ENCODE data around the gene DESI2.
"Not testable (repeated sequence)": the region's sequence is repeated elsewhere in the genome, so short reads cannot be mapped to it uniquely, and the experiment has no call there.

Gene DESI2

GRCh38 chr1:244675167-244675566 is 22.2 kb downstream of the DESI2 start:
- no peak for TF ChIP-seq CTCF (IDR thresholded peaks at IDR 0.05; ENCODE audit: insufficient read depth, low read depth, low read length, missing control alignments)
- no peak for DNase-seq (ENCODE audit: low read depth)
- no peak overlapping the region for H3K4me3 ChIP-seq (ENCODE audit: low read depth, low read length)

- no peak for TF ChIP-seq CTCF (IDR thresholded peaks at IDR 0.05; ENCODE audit: insufficient read depth, low read depth, low read length, missing control alignments)
Measured at GRCh38 chr1:244678697-244679096, 25.8 kb downstream of the DESI2 start.

GRCh38 chr1:244680667-244681066 is 27.7 kb downstream of the DESI2 start:
- TF ChIP-seq CTCF (IDR thresholded peaks at IDR 0.05; ENCODE audit: insufficient read depth, low read depth, low read length, missing control alignments): no peak
- DNase-seq (ENCODE audit: low read depth): no peak

More at GRCh38 chr1:244678697-244679096, 25.8 kb downstream of the DESI2 start:
- H3K4me3 ChIP-seq (ENCODE audit: low read depth, low read length): no peak overlapping the region
- DNase-seq (ENCODE audit: low read depth): no peak

GRCh38 chr1:244682087-244682486 is 29.2 kb downstream of the DESI2 start:
- not testable (repeated sequence) for DNase-seq (ENCODE audit: low read depth); H3K4me3 ChIP-seq (ENCODE audit: low read depth, low read length)

More at GRCh38 chr1:244680667-244681066, 27.7 kb downstream of the DESI2 start:
- H3K4me3 ChIP-seq (ENCODE audit: low read depth, low read length): no peak overlapping the region

- DNase-seq (ENCODE audit: low read depth): no peak
- no peak for TF ChIP-seq CTCF (IDR thresholded peaks at IDR 0.05; ENCODE audit: insufficient read depth, low read depth, low read length, missing control alignments)
- H3K4me3 ChIP-seq (ENCODE audit: low read depth, low read length): no peak overlapping the region
Measured at GRCh38 chr1:244695937-244696336, 43.0 kb downstream of the DESI2 start.

GRCh38 chr1:244699741-244700140 is 46.8 kb downstream of the DESI2 start:
- H3K4me3 ChIP-seq (ENCODE audit: low read depth, low read length): no peak overlapping the region
- TF ChIP-seq CTCF (IDR thresholded peaks at IDR 0.05; ENCODE audit: insufficient read depth, low read depth, low read length, missing control alignments): no peak
- no peak for DNase-seq (ENCODE audit: low read depth)

GRCh38 chr1:244700808-244701207 is 47.9 kb downstream of the DESI2 start:
- no peak overlapping the region for H3K4me3 ChIP-seq (ENCODE audit: low read depth, low read length)
- no peak for TF ChIP-seq CTCF (IDR thresholded peaks at IDR 0.05; ENCODE audit: insufficient read depth, low read depth, low read length, missing control alignments)
- no peak for DNase-seq (ENCODE audit: low read depth)

Data from GM12865 (cell line).